NT2/D1 (cell line): ENCODE measurements around the gene GNRH2.

Experiments
- SUZ12 ChIP-seq: IDR thresholded peaks from 2 replicates; pipeline ENCODE4 v1.6.1; 2011; ENCODE audit not compliant: insufficient read length, insufficient read depth; ENCODE audit errors: extremely low read depth
- ZNF274 ChIP-seq: IDR thresholded peaks from 2 replicates; pipeline ENCODE4 v1.6.1; 2011; ENCODE audit warnings: mild to moderate bottlenecking, low read depth, low read length

- TF ChIP-seq SUZ12 (no peak), ZNF274 (no peak)
Measured at GRCh38 chr20:3068075-3068474, 24.7 kb downstream of the GNRH2 start.
